Measurements from ENCODE around the gene CPHXL.

CPHXL gene

GRCh38 chr16:75745823-75746222, 19.5 kb upstream of the CPHXL start:
- DNase-seq (ENCODE audit: low read depth): no peak
- in situ Hi-C loops (cut with HindIII; ENCODE audit: low sequenced_read_pairs): no loop called here
- no peak overlapping the region for H3K4me3 ChIP-seq (ENCODE audit: low read depth, low read length)
- no peak for TF ChIP-seq CTCF (IDR thresholded peaks at IDR 0.05; ENCODE audit: low read depth, low read length, missing control alignments)

GRCh38 chr16:75745242-75745641, 19.0 kb upstream of the CPHXL start:
- in situ Hi-C loops (cut with HindIII; ENCODE audit: low sequenced_read_pairs): no loop called here
- H3K4me3 ChIP-seq (ENCODE audit: low read depth, low read length): no peak overlapping the region
- TF ChIP-seq CTCF (IDR thresholded peaks at IDR 0.05; ENCODE audit: low read depth, low read length, missing control alignments): no peak
- DNase-seq (ENCODE audit: low read depth): no peak

- in situ Hi-C loops (cut with HindIII; ENCODE audit: low sequenced_read_pairs): no loop called here
- no peak for DNase-seq (ENCODE audit: low read depth)
- TF ChIP-seq CTCF (IDR thresholded peaks at IDR 0.05; ENCODE audit: low read depth, low read length, missing control alignments): no peak
- H3K4me3 ChIP-seq (ENCODE audit: low read depth, low read length): no peak overlapping the region
Measured at GRCh38 chr16:75742424-75743047, 16.2 kb upstream of the CPHXL start.

GRCh38 chr16:75733305-75734211, 7.3 kb upstream of the CPHXL start:
- in situ Hi-C loops (cut with HindIII; ENCODE audit: low sequenced_read_pairs): no loop called here
- no peak for TF ChIP-seq CTCF (IDR thresholded peaks at IDR 0.05; ENCODE audit: low read depth, low read length, missing control alignments)
- H3K4me3 ChIP-seq (ENCODE audit: low read depth, low read length): peak overlapping the region; percentile 1
- DNase-seq (ENCODE audit: low read depth): peak; percentile 99

GRCh38 chr16:75732871-75733270, 6.6 kb upstream of the CPHXL start:
- in situ Hi-C loops (cut with HindIII; ENCODE audit: low sequenced_read_pairs): no loop called here
- no peak overlapping the region for H3K4me3 ChIP-seq (ENCODE audit: low read depth, low read length)
- DNase-seq (ENCODE audit: low read depth): no peak
- no peak for TF ChIP-seq CTCF (IDR thresholded peaks at IDR 0.05; ENCODE audit: low read depth, low read length, missing control alignments)

GRCh38 chr16:75727221-75727620, 931 bp upstream of the CPHXL start:
- in situ Hi-C loops (cut with HindIII; ENCODE audit: low sequenced_read_pairs): no loop called here
- no peak for DNase-seq (ENCODE audit: low read depth)
- no peak for TF ChIP-seq CTCF (IDR thresholded peaks at IDR 0.05; ENCODE audit: low read depth, low read length, missing control alignments)
- H3K4me3 ChIP-seq (ENCODE audit: low read depth, low read length): no peak overlapping the region

Measured in astrocyte of the cerebellum (primary cell).